Testis (tissue), 3 donors: ENCODE data around the gene FAM47B. TPM values are rescaled to one million over a fixed set of nuclear protein-coding genes. Genes with fewer than 3 reads are reported as not detected.

Experiments
- DNase-seq: peaks from one replicate; pipeline ENCODE4 v3.0.0-alpha.2; 2019
- H3K27ac ChIP-seq, 2 donors: fragments of 200-600 bp; sonication (generic); one replicate each; pipeline ENCODE4 v1.5.1; 2019
- H3K27me3 ChIP-seq: fragments of 200-600 bp; sonication (generic); one replicate; pipeline ENCODE4 v1.5.1; 2019
- H3K36me3 ChIP-seq: fragments of 200-600 bp; sonication (generic); one replicate; pipeline ENCODE4 v1.5.1; 2017; ENCODE audit warnings: low read depth; ENCODE audit errors: missing control alignments
- H3K4me1 ChIP-seq: fragments of 200-600 bp; sonication (generic); one replicate; pipeline ENCODE4 v1.5.1; 2019
- H3K4me3 ChIP-seq, 2 donors: fragments of 200-600 bp; sonication (generic); one replicate each; pipeline ENCODE4 v1.5.1; 2017 to 2019
- H3K9me3 ChIP-seq: fragments of 200-600 bp; sonication (generic); one replicate; pipeline ENCODE4 v1.5.1; 2017
- CTCF ChIP-seq, 3 experiments: fragments of 450-650 bp in 2 of 3; fragments of 200-600 bp in 1 of 3; sonication (generic) in 1 of 3; IDR thresholded peaks; one replicate each; pipeline ENCODE4 v1.5.1; 2016 to 2019; ENCODE audit warnings: antibody characterized with exemption in 3 of 3, mild to moderate bottlenecking in 2 of 3, moderate library complexity in 1 of 3
- POLR2A ChIP-seq: fragments of 450-650 bp; IDR thresholded peaks from one replicate; pipeline ENCODE4 v1.6.1; 2017; ENCODE audit warnings: antibody characterized with exemption, mild to moderate bottlenecking, moderate library complexity
- WGBS, 2 donors: methylation state at CpG; one replicate each; pipeline ENCODE4 v1.1.5; 2018; 5-methylcytosine and 5-hydroxymethylcytosine counted together
- intact Hi-C: fragments of 100-400 bp; cut with DNase I; formaldehyde crosslinking; loops from one replicate; pipeline ENCODE4 v1.15.1; 2023; ENCODE audit warnings: low total_unique reads
- polyA plus RNA-seq: library from polyadenylated mRNA; stranded (reverse); fragments of 350-450 nt; fragmentation: Illumina TruSeq; extraction: RNeasy Lipid Tissue Mini Kit (QIAGEN cat#74804); gene quantifications from one replicate; pipeline ENCODE4 v1.2.3, GENCODE V29; 2014; ENCODE audit warnings: low read depth, low replicate concordance; ENCODE audit not compliant: insufficient read depth
- total RNA-seq, 2 donors: library from RNA; depleted of rRNA; stranded (reverse); fragments of >200 nt; gene quantifications; one replicate each; pipeline ENCODE4 v1.2.3, GENCODE V29; 2016

FAM47B gene
- total and polyA plus RNA-seq, 3 donors from 2014 or later = 5.5 to 24.0 (median 14.3) TPM

DNA sequence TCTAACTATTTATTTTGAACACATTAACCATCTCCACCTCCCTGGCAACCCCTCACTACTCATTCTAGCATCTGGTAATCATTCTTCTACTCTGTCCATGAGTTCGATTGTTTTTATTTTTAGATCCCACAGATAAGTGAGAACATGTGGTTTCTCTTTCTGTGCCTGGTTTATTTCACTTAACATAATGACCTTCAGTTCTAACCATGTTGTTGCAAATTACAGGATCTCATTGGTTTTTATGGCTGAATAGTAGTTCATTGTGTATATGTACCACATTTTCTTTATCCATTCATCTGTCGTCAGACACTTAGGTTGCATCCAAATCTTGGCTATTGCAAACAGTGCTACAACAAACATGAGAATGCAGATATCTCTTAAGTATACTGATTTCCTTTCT is 33.4 kb upstream of the FAM47B start:
- Histone ChIP-seq H3K27ac (no peak overlapping the region), H3K9me3 (no peaks in the 10 kb centered on the region), H3K36me3 (no peaks in the 10 kb centered on the region), H3K4me1 (no peaks in the 10 kb centered on the region), H3K4me3 (no peak overlapping the region), H3K27me3 (no peaks in the 10 kb centered on the region)
- intact Hi-C loops = no loop called here
- DNase-seq = no peak
- no peak for TF ChIP-seq POLR2A
- TF ChIP-seq CTCF (IDR thresholded peaks at IDR 0.05) = no peak
- 61 to 70% methylated on average over 2 of the region's 2 CpGs for WGBS, 2 donors

DNA sequence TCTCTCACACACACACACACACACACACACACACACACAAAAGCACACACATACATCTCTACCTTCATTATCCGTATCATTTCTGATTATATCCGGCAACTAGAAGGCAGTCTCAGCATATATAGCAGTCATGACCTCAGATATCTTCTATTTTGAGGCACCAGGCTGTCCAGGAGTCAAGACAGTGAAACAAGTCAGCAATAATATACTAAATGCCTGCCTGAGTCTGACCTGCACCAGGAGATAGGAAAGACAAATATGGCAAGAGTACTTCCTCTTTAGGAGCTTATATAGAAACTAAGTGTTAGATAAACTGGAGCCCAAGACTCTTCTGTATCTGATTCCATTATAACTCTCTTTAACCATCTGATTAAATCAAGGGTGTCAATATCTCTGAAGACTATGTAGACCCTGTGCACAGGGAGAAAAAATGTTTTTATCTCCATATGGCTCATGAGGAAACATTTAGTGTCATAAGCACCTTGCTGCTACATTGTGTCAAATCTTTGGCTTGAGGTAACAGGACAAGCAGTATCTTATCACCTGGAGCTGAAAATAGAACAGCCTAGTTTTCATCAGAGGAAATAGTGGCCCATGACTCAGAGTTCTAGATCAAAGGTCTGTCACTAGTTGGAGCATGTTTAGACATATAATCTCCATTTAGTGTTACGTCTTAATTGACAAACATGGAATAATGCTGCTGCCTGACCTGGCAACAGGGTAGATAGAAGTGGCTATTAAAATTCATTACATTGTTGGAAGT is 27.0 kb upstream of the FAM47B start:
- Histone ChIP-seq H3K27ac (no peak overlapping the region), H3K27me3 (no peaks in the 10 kb centered on the region), H3K4me3 (no peak overlapping the region), H3K4me1 (no peaks in the 10 kb centered on the region), H3K36me3 (no peaks in the 10 kb centered on the region), H3K9me3 (no peaks in the 10 kb centered on the region)
- no peak for DNase-seq
- 58 to 71% methylated on average over 2 to 3 of the region's 3 CpGs for WGBS, 2 donors
- TF ChIP-seq POLR2A (no peak), CTCF (IDR thresholded peaks at IDR 0.05) (no peak)
- intact Hi-C loops = no loop called here

DNA sequence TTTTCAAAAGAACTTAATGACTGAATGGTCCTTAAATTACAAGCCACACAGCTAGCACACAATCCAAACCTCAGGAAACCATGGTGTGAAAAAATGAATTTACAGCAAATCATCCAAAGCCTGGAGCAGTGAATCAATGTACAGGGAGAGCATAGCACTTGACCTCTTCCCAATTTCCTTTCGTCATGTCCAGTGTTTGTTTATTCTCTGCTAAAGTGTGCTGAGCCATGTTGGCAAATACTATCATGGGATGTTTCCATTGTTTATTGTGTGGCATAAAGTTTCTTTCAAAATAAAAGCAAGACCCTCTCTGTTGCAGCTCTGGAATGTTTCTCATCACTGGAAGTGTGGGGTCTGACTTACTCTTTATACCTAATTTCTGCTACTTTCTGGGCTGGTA is 25.4 kb upstream of the FAM47B start:
- H3K27me3 ChIP-seq = no peaks in the 10 kb centered on the region
- DNase-seq = no peak
- H3K9me3 ChIP-seq = no peaks in the 10 kb centered on the region
- 46 to 78% methylated on average over 1 of the region's 1 CpG for WGBS, 2 donors
- no peak overlapping the region for H3K4me3 ChIP-seq
- H3K27ac ChIP-seq = no peak overlapping the region
- TF ChIP-seq CTCF (IDR thresholded peaks at IDR 0.05) (no peak), POLR2A (no peak)
- intact Hi-C loops = no loop called here
- H3K36me3 ChIP-seq = no peaks in the 10 kb centered on the region
- no peaks in the 10 kb centered on the region for H3K4me1 ChIP-seq

DNA sequence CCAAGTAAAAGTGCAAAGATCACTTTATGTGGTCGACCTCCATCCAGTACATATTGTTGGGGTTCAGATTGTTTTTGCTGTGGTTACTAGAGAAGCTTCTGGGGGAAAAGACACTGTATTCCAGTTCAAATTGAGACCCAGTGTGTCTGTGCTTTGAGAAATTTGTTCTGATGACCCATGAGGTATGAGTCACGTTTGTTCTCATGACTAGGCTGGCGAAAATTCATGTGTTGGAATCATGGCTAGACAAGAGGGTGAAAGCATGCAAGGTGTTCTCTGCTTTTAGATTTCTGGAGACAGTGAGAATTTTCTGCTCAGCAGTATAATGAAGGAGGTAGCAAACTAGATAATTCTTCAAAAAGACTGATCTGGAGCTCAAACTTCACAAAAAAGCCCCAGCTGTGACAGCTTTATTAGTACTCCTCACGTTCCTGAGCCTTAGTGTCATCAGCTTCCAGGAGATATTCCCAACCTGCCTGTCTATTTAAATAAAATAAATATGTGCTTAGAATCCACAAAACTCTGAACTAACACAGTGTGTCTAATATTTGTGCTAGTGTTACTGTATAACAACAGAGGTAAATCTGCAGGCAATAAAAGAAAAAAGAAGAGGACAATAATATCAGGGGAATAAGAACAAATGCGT is 24.4 kb upstream of the FAM47B start:
- no peak overlapping the region for H3K4me3 ChIP-seq
- no peak for DNase-seq
- no peaks in the 10 kb centered on the region for H3K4me1 ChIP-seq
- 71 to 77% methylated on average over 3 to 5 of the region's 5 CpGs for WGBS, 2 donors
- H3K27me3 ChIP-seq = no peaks in the 10 kb centered on the region
- H3K36me3 ChIP-seq = no peaks in the 10 kb centered on the region
- H3K9me3 ChIP-seq = no peaks in the 10 kb centered on the region
- no peak overlapping the region for H3K27ac ChIP-seq
- TF ChIP-seq POLR2A (no peak), CTCF (IDR thresholded peaks at IDR 0.05) (no peak)
- intact Hi-C loops = no loop called here
